ENCODE measurements around the gene NDUFA11. TPM values are rescaled to one million over a fixed set of nuclear protein-coding genes. Genes with fewer than 3 reads are reported as not detected.
"Not testable (repeated sequence)": the region's sequence is repeated elsewhere in the genome, so short reads cannot be mapped to it uniquely, and the experiment has no call there.

NDUFA11 gene
- total RNA-seq, 2 experiments from 2014 or later: 233 to 237 TPM

- Mint-ChIP-seq H3K4me1 (ENCODE audit: low read depth) (no peaks in the 10 kb centered on the region), H3K36me3 (ENCODE audit: low read depth) (no peaks in the 10 kb centered on the region), H3K9me3 (no peaks in the 10 kb centered on the region), H3K27ac (no peak overlapping the region), H3K4me3 (no peak overlapping the region), H3K27me3 (peaks cover 10% of the 10 kb centered on the region)
- intact Hi-C loops (cut with micrococcal nuclease): no loop called here
- no peak for DNase-seq
- ChIA-PET POLR2A (no interaction called here), CTCF (interaction anchor here (1.1 kb wide), 1 partner anchor 73 kb away, joined by 3 read pairs; the partner anchor contains the start of gene NRTN)
- no peak for TF ChIP-seq CTCF (IDR thresholded peaks at IDR 0.05)
- no peak for ATAC-seq
Measured at GRCh38 chr19:5877427-5877826, 26.2 kb downstream of the NDUFA11 start.

- POLR2A ChIA-PET; H3K4me3 Mint-ChIP-seq; ATAC-seq; DNase-seq; H3K4me1 Mint-ChIP-seq (ENCODE audit: low read depth); H3K27me3 Mint-ChIP-seq; CTCF ChIA-PET; H3K27ac Mint-ChIP-seq; H3K36me3 Mint-ChIP-seq (ENCODE audit: low read depth); intact Hi-C loops (cut with micrococcal nuclease); H3K9me3 Mint-ChIP-seq: not testable (repeated sequence)
Measured at GRCh38 chr19:5874496-5874895, 29.1 kb downstream of the NDUFA11 start.

GRCh38 chr19:5873617-5874199, 29.9 kb downstream of the NDUFA11 start:
- no peak for TF ChIP-seq CTCF (IDR thresholded peaks at IDR 0.05)
- ChIA-PET POLR2A (no interaction called here), CTCF (interaction anchor here (0.8 kb wide), 1 partner anchor 70 kb away, joined by 3 read pairs; no protein-coding TSS in a partner anchor)
- intact Hi-C loops (cut with micrococcal nuclease): no loop called here
- Mint-ChIP-seq H3K9me3 (no peaks in the 10 kb centered on the region), H3K4me1 (ENCODE audit: low read depth) (no peaks in the 10 kb centered on the region), H3K27me3 (no peaks in the 10 kb centered on the region), H3K36me3 (ENCODE audit: low read depth) (no peaks in the 10 kb centered on the region), H3K4me3 (no peak overlapping the region), H3K27ac (no peak overlapping the region)
- DNase-seq (no peak), ATAC-seq (no peak)

- no peak for TF ChIP-seq CTCF (IDR thresholded peaks at IDR 0.05)
- ATAC-seq (no peak), DNase-seq (no peak)
- no peak overlapping the region for H3K4me3 Mint-ChIP-seq
- H3K36me3 Mint-ChIP-seq (ENCODE audit: low read depth): no peaks in the 10 kb centered on the region
- H3K27me3 Mint-ChIP-seq: no peaks in the 10 kb centered on the region
- CTCF ChIA-PET: interaction anchor here (2.4 kb wide), 1 partner anchor 67 kb away, joined by 7 read pairs; no protein-coding TSS in a partner anchor
- intact Hi-C loops (cut with micrococcal nuclease): no loop called here
- POLR2A ChIA-PET: no interaction called here
- H3K9me3 Mint-ChIP-seq: no peaks in the 10 kb centered on the region
- no peaks in the 10 kb centered on the region for H3K4me1 Mint-ChIP-seq (ENCODE audit: low read depth)
- H3K27ac Mint-ChIP-seq: no peak overlapping the region
Measured at GRCh38 chr19:5870986-5871394, 32.6 kb downstream of the NDUFA11 start.

- intact Hi-C loops (cut with micrococcal nuclease): no loop called here
- ATAC-seq (no peak), DNase-seq (no peak)
- Mint-ChIP-seq H3K27ac (no peak overlapping the region), H3K27me3 (no peaks in the 10 kb centered on the region), H3K9me3 (no peaks in the 10 kb centered on the region), H3K4me3 (no peak overlapping the region), H3K36me3 (ENCODE audit: low read depth) (no peaks in the 10 kb centered on the region), H3K4me1 (ENCODE audit: low read depth) (no peaks in the 10 kb centered on the region)
- POLR2A ChIA-PET: no interaction called here
- CTCF ChIA-PET: interaction anchor here (1.4 to 1.5 kb wide), 2 partner anchors 63 kb away, joined by 4 read pairs; no protein-coding TSS in a partner anchor
- TF ChIP-seq CTCF (IDR thresholded peaks at IDR 0.05): no peak
Measured at GRCh38 chr19:5867201-5868136, 36.1 kb downstream of the NDUFA11 start.

Data from activated CD8-positive, alpha-beta T cell treated with anti-CD3 and anti-CD28 coated beads for 36 hours (primary cell).